Endothelial cell of umbilical vein (primary cell): Measurements from ENCODE around the gene KANSL1L. TPM values are rescaled to one million over a fixed set of nuclear protein-coding genes. Genes with fewer than 3 reads are reported as not detected.

Experiments used
- BruUV-seq: library from RNA; stranded (reverse); fragments of 400-500 nt; replicated peaks from 2 replicates; lab custom pipeline; 2021; lab: Mats Ljungman, UMichigan
- CTCF ChIA-PET: fragments of 300-600, 350-600 bp; sonication (Branson Sonifier 250); formaldehyde crosslinking; loops from one replicate; lab custom pipeline; 2021; ENCODE audit warnings: antibody characterized with exemption, inconsistent platforms; lab: Charles Lee
- POLR2A ChIA-PET: fragments of 300-600, 350-600 bp; sonication (Branson Sonifier 250); formaldehyde crosslinking; loops from one replicate; lab custom pipeline; 2021; ENCODE audit warnings: antibody characterized with exemption, inconsistent platforms; lab: Charles Lee
- DNase-seq: peaks from one replicate; pipeline ENCODE4 v3.0.0-alpha.2; 2011; ENCODE audit warnings: low read depth, low spot score
- FAIRE-seq: peaks from 2 replicates; lab custom pipeline; 2011; peaks lifted over from hg19 to GRCh38; lab: Jason Lieb, UNC
- H2AFZ ChIP-seq: 2 replicates; pipeline ENCODE4 v1.6.0; 2012; ENCODE audit warnings: low read depth, low read length, control low read depth, inconsistent platforms
- H3K27ac ChIP-seq: 2 replicates; pipeline ENCODE4 v1.5.1; 2011; ENCODE audit warnings: low read depth, mild to moderate bottlenecking, control low read depth, low read length, moderate library complexity; ENCODE audit not compliant: insufficient read depth
- H3K27me3 ChIP-seq, 2 experiments: 2 replicates each; pipeline versions ENCODE4 v1.6.0 to v1.6.1; 2011; ENCODE audit warnings: low read length in 2 of 2, mixed read lengths in 1 of 2; ENCODE audit not compliant: control insufficient read depth in 2 of 2, insufficient read depth in 2 of 2
- H3K36me3 ChIP-seq, 2 experiments: 2 replicates in 1 of 2; 3 replicates in 1 of 2; pipeline ENCODE4 v1.5.1; 2011; ENCODE audit warnings: low read length in 2 of 2, mild to moderate bottlenecking in 1 of 2, moderate library complexity in 1 of 2; ENCODE audit not compliant: control insufficient read depth in 2 of 2, insufficient read depth in 2 of 2; ENCODE audit errors: extremely low read depth in 1 of 2
- H3K4me1 ChIP-seq: 3 replicates; pipeline ENCODE4 v1.5.1; 2011; ENCODE audit warnings: mild to moderate bottlenecking, low read length; ENCODE audit not compliant: control insufficient read depth, insufficient read depth; ENCODE audit errors: extremely low read depth
- H3K4me2 ChIP-seq: 2 replicates; pipeline ENCODE4 v1.6.1; 2011; ENCODE audit warnings: low read length, control low read depth, mixed read lengths; ENCODE audit not compliant: insufficient read depth
- H3K4me3 ChIP-seq, 3 experiments: fragments of 200-600 bp in 1 of 3; sonication (generic), shearing (Covaris generic) in 1 of 3; replicated peaks in 1 of 3; 2 replicates each; pipeline ENCODE4 v1.5.1; 2011 to 2016; ENCODE audit warnings: control low read depth in 3 of 3, low read length in 3 of 3, mild to moderate bottlenecking in 2 of 3, inconsistent platforms in 1 of 3, low read depth in 1 of 3, moderate library complexity in 1 of 3; ENCODE audit not compliant: insufficient read depth in 1 of 3
- H3K79me2 ChIP-seq: 2 replicates; pipeline ENCODE4 v1.6.0; 2012; ENCODE audit warnings: low read length, inconsistent platforms; ENCODE audit not compliant: control insufficient read depth, insufficient read depth
- H3K9ac ChIP-seq: replicated peaks from 2 replicates; pipeline ENCODE3; 2011; ENCODE audit warnings: low read length, control low read depth; ENCODE audit not compliant: insufficient read depth; ENCODE audit errors: extremely low read depth
- H3K9me1 ChIP-seq: replicated peaks from 3 replicates; pipeline ENCODE4 v1.6.0; 2011; ENCODE audit warnings: mild to moderate bottlenecking, low read length; ENCODE audit not compliant: control insufficient read depth, insufficient read depth; ENCODE audit errors: extremely low read depth
- H3K9me3 ChIP-seq: replicated peaks from 2 replicates; pipeline ENCODE4 v1.5.1; 2012; ENCODE audit warnings: low read length, inconsistent platforms; ENCODE audit not compliant: control insufficient read depth, insufficient read depth
- H4K20me1 ChIP-seq: replicated peaks from 2 replicates; pipeline ENCODE3; 2011; ENCODE audit warnings: mild to moderate bottlenecking, low read length; ENCODE audit not compliant: control insufficient read depth, insufficient read depth; ENCODE audit errors: extremely low read depth
- EZH2 ChIP-seq: IDR thresholded peaks from 2 replicates; pipeline ENCODE4 v1.6.1; 2012; ENCODE audit warnings: borderline replicate concordance, low read depth, mild to moderate bottlenecking, moderate library complexity, low read length, inconsistent platforms; ENCODE audit not compliant: severe bottlenecking
- FOS ChIP-seq: IDR thresholded peaks from 2 replicates; pipeline ENCODE4 v1.6.1; 2011; ENCODE audit warnings: mild to moderate bottlenecking, low read length, moderate library complexity, borderline replicate concordance; ENCODE audit not compliant: insufficient read depth
- POLR2AphosphoS5 ChIP-seq: IDR thresholded peaks from 2 replicates; pipeline ENCODE4 v1.6.1; 2012; ENCODE audit warnings: low read depth, mild to moderate bottlenecking, control low read depth, low read length, moderate library complexity; ENCODE audit not compliant: insufficient read depth
- dilution Hi-C: fragments of 300-500 bp; cut with MboI; formaldehyde crosslinking; loops from one replicate; pipeline ENCODE4 v1.15.0; 2019; ENCODE audit warnings: low sequenced_read_pairs; ENCODE audit not compliant: extremely low pct_ligation_motif_present
- intact Hi-C: fragments of 100-400 bp; cut with micrococcal nuclease; formaldehyde crosslinking; loops from one replicate; pipeline ENCODE4 v1.10.0; 2022
- polyA plus RNA-seq, 4 experiments: library from polyadenylated mRNA; depleted of rRNA in 3 of 4; stranded (reverse) in 3 of 4; unstranded in 1 of 4; fragments of >200 nt; gene quantifications; 2 replicates each; pipeline versions ENCODE4 v1.2.1 to v1.2.3, GENCODE V29; 2011 to 2012; ENCODE audit warnings: missing spikeins in 1 of 4
- total RNA-seq: library from RNA; stranded (reverse); gene quantifications from 2 replicates; pipeline ENCODE4 v1.2.3, GENCODE V29; 2021
- TF ChIP-seq, protein P1 (sequence below), 2 donors: IDR thresholded peaks; 1 replicate in 1 of 2; 2 replicates in 1 of 2; pipeline ENCODE4 v1.5.1; 2011; ENCODE audit warnings: low read length in 2 of 2, mild to moderate bottlenecking in 2 of 2, moderate library complexity in 2 of 2, control low read depth in 1 of 2, inconsistent platforms in 1 of 2, low read depth in 1 of 2; ENCODE audit not compliant: insufficient read depth in 1 of 2; ENCODE audit errors: extremely low read depth in 1 of 2
- TF ChIP-seq, protein P2 (sequence below): IDR thresholded peaks from 2 replicates; pipeline ENCODE4 v1.6.1; 2011; ENCODE audit not compliant: insufficient read depth, insufficient read length

Gene KANSL1L
- total and polyA plus RNA-seq, 2 donors (not counting 3 experiments of a cell fraction or from before 2014, with no cell fraction given) = 4.3 to 14.0 TPM

DNA sequence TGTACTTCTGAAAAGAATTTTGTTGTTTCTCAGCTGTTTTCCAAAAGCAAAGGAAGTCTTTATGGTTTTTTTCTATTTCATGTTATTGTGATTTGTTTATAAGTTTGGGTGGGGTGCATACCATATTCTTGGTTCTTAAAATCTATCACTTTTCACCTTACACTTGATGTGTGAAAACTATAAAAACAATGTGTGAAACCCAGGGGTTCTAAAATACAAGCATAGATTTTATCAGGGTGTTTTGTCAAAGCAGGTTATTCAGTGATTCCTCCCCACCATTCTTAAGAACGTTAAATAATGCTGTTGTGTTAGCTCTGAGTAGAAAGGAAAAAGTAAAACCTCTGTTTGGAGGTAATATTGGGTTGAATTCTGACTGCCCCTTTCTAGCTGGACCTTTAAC lies 151.1 kb downstream of the KANSL1L start:
- H3K4me2 ChIP-seq = no peak overlapping the region
- TF ChIP-seq, protein P1, sequence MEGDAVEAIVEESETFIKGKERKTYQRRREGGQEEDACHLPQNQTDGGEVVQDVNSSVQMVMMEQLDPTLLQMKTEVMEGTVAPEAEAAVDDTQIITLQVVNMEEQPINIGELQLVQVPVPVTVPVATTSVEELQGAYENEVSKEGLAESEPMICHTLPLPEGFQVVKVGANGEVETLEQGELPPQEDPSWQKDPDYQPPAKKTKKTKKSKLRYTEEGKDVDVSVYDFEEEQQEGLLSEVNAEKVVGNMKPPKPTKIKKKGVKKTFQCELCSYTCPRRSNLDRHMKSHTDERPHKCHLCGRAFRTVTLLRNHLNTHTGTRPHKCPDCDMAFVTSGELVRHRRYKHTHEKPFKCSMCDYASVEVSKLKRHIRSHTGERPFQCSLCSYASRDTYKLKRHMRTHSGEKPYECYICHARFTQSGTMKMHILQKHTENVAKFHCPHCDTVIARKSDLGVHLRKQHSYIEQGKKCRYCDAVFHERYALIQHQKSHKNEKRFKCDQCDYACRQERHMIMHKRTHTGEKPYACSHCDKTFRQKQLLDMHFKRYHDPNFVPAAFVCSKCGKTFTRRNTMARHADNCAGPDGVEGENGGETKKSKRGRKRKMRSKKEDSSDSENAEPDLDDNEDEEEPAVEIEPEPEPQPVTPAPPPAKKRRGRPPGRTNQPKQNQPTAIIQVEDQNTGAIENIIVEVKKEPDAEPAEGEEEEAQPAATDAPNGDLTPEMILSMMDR (IDR thresholded peaks at IDR 0.05; ENCODE audit: extremely low read depth in 1 of 2, insufficient read depth in 1 of 2, low read depth in 1 of 2, low read length in 2 of 2) = no peak
- H3K36me3 ChIP-seq = peaks cover 5 to 32% of the 10 kb centered on the region in 2 experiments
- no peaks in the 10 kb centered on the region for H3K9me3 ChIP-seq
- DNase-seq (no peak), FAIRE-seq (peak; percentile 26)
- peaks cover 3% of the 10 kb centered on the region for H4K20me1 ChIP-seq
- no peak overlapping the region for H3K27ac ChIP-seq
- H3K9ac ChIP-seq = no peak overlapping the region
- TSS peak; percentile 21 for BruUV-seq
- dilution Hi-C loops = no loop called here
- no peak overlapping the region for H3K4me3 ChIP-seq
- intact Hi-C loops = no loop called here
- no peak overlapping the region for H2AFZ ChIP-seq
- H3K27me3 ChIP-seq = no peaks in the 10 kb centered on the region
- CTCF ChIA-PET = no interaction called here
- H3K4me1 ChIP-seq = peaks cover 3% of the 10 kb centered on the region
- H3K79me2 ChIP-seq = peaks cover 3% of the 10 kb centered on the region
- H3K9me1 ChIP-seq = no peaks in the 10 kb centered on the region
- POLR2A ChIA-PET = no interaction called here

DNA sequence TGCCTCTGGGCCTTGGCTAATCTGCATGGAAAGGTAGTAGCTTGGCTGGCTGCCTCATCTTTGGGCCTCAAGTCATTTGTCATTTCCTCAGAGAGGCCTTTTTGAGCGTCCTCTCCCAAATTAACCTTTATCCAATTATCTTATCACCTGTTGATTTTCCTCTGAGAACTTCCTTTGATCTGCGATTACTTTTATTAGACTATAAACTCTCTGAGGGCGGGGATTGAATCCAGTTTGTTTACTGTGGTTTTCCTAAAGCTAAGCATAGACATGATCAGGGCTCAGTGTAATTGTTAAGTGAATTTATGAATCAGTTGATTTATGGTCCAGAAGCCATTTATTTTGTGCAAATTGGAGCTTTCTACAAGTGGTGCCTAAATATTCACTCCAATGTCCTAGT lies 161.3 kb downstream of the KANSL1L start:
- Histone ChIP-seq H2AFZ (no peak overlapping the region), H3K9me3 (no peaks in the 10 kb centered on the region), H3K36me3 (peaks cover 3 to 6% of the 10 kb centered on the region in 2 experiments), H3K4me3 (no peak overlapping the region), H3K4me1 (peaks cover 2% of the 10 kb centered on the region), H3K27ac (no peak overlapping the region), H4K20me1 (peaks cover 4% of the 10 kb centered on the region), H3K9me1 (no peaks in the 10 kb centered on the region), H3K79me2 (peaks cover 90% of the 10 kb centered on the region), H3K9ac (no peak overlapping the region), H3K27me3 (no peaks in the 10 kb centered on the region), H3K4me2 (no peak overlapping the region)
- TF ChIP-seq POLR2AphosphoS5 = no peak
- TF ChIP-seq FOS = no peak
- no peak for TF ChIP-seq EZH2
- TF ChIP-seq, protein P2, sequence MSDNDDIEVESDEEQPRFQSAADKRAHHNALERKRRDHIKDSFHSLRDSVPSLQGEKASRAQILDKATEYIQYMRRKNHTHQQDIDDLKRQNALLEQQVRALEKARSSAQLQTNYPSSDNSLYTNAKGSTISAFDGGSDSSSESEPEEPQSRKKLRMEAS = no peak
- intact Hi-C loops = loop anchor here (10.0 kb wide), 1 partner anchor 465 kb away; the partner anchor contains the start of gene LANCL1
- FAIRE-seq = no peak
- CTCF ChIA-PET = interaction anchor here (2.7 kb wide), 1 partner anchor 189 kb away, joined by 8 read pairs; no protein-coding TSS in a partner anchor
- DNase-seq = no peak
- BruUV-seq = no TSS peak
- POLR2A ChIA-PET = no interaction called here
- dilution Hi-C loops = no loop called here
